Breast epithelium (tissue), 4 donors: ENCODE measurements around the gene AGAP1. TPM values are rescaled to one million over a fixed set of nuclear protein-coding genes. Genes with fewer than 3 reads are reported as not detected.

Experiments
- DNase-seq, 2 donors: peaks; one replicate each; pipeline ENCODE4 v3.0.0-alpha.2; 2019; ENCODE audit warnings: low spot score in 2 of 2
- H3K27ac ChIP-seq, 2 donors: fragments of 200-600 bp; sonication (generic) in 1 of 2; one replicate each; pipeline ENCODE4 v1.5.1; 2016 to 2019; ENCODE audit warnings: mild to moderate bottlenecking in 1 of 2
- H3K27me3 ChIP-seq, 2 donors: fragments of 200-600 bp; sonication (generic) in 1 of 2; one replicate each; pipeline versions ENCODE4 v1.5.1 to v1.6.0; 2017 to 2019; ENCODE audit warnings: control low read depth in 1 of 2, mild to moderate bottlenecking in 1 of 2
- H3K36me3 ChIP-seq: fragments of 200-600 bp; one replicate; pipeline ENCODE4 v1.5.1; 2019
- H3K4me1 ChIP-seq, 2 donors: fragments of 200-600 bp; sonication (generic); one replicate each; pipeline ENCODE4 v1.5.1; 2016 to 2019; ENCODE audit warnings: control low read depth in 1 of 2
- H3K4me3 ChIP-seq, 3 donors: fragments of 200-600 bp; sonication (generic); 1 replicate in 2 of 3; 2 replicates in 1 of 3; pipeline ENCODE4 v1.5.1; 2016 to 2019; ENCODE audit warnings: mild to moderate bottlenecking in 3 of 3, moderate library complexity in 2 of 3
- H3K9me3 ChIP-seq, 2 donors: fragments of 200-600 bp; sonication (generic) in 1 of 2; one replicate each; pipeline ENCODE4 v1.5.1; 2016 to 2019; ENCODE audit warnings: control low read depth in 1 of 2
- POLR2A ChIP-seq: fragments of 450-650 bp; IDR thresholded peaks from one replicate; pipeline ENCODE4 v1.6.1; 2016; ENCODE audit warnings: antibody characterized with exemption, mild to moderate bottlenecking, moderate library complexity
- POLR2AphosphoS5 ChIP-seq, 3 donors: sonication (generic); formaldehyde crosslinking; IDR thresholded peaks; one replicate each; pipeline ENCODE4 v1.6.1; 2017; ENCODE audit warnings: antibody characterized with exemption in 3 of 3
- intact Hi-C: fragments of 100-400 bp; cut with DNase I; formaldehyde crosslinking; loops from one replicate; pipeline ENCODE4 v1.15.1; 2023; ENCODE audit warnings: low total_unique reads
- total RNA-seq, 3 donors: library from RNA; depleted of rRNA; stranded (reverse); fragments of >200 nt; gene quantifications; one replicate each; pipeline ENCODE4 v1.1.0, GENCODE V29; 2016
- TF ChIP-seq, protein P1 (sequence below), 3 donors: fragments of 450-650 bp; IDR thresholded peaks; one replicate each; pipeline ENCODE4 v1.5.1; 2016 to 2017; ENCODE audit warnings: antibody characterized with exemption in 3 of 3, mild to moderate bottlenecking in 3 of 3, moderate library complexity in 3 of 3

AGAP1 gene
- total RNA-seq, 3 donors from 2014 or later = 19.7 to 27.1 (median 25.9) TPM

DNA sequence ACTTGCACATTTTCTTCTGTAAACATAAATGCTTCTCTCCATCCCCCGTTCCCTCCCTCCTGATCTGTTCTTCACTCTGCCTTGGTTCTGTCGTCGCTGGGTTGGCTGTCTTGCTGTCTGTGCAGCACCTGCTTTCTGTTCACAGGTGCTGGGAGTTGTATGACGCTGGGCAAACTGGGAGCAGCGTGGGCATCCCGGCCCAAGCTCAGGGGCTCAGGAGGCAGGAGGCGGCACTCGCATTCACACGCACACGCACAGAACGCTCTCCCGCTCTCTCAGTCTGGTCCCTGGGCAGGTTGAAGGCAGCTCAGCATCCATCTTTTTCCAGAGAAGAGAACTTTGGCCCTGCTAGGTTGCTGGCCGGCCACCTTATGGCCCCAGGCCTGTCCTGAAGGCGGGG is 618.6 kb downstream of the AGAP1 start:
- Histone ChIP-seq H3K27ac (no peak overlapping the region), H3K36me3 (no peaks in the 10 kb centered on the region), H3K9me3 (no peaks in the 10 kb centered on the region), H3K4me3 (no peak overlapping the region), H3K27me3 (no peaks in the 10 kb centered on the region), H3K4me1 (no peaks in the 10 kb centered on the region)
- DNase-seq = no peak
- TF ChIP-seq POLR2A (no peak), POLR2AphosphoS5 (IDR thresholded peaks at IDR 0.05) (no peak)
- TF ChIP-seq, protein P1, sequence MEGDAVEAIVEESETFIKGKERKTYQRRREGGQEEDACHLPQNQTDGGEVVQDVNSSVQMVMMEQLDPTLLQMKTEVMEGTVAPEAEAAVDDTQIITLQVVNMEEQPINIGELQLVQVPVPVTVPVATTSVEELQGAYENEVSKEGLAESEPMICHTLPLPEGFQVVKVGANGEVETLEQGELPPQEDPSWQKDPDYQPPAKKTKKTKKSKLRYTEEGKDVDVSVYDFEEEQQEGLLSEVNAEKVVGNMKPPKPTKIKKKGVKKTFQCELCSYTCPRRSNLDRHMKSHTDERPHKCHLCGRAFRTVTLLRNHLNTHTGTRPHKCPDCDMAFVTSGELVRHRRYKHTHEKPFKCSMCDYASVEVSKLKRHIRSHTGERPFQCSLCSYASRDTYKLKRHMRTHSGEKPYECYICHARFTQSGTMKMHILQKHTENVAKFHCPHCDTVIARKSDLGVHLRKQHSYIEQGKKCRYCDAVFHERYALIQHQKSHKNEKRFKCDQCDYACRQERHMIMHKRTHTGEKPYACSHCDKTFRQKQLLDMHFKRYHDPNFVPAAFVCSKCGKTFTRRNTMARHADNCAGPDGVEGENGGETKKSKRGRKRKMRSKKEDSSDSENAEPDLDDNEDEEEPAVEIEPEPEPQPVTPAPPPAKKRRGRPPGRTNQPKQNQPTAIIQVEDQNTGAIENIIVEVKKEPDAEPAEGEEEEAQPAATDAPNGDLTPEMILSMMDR (IDR thresholded peaks at IDR 0.05) = no peak
- intact Hi-C loops = no loop called here

DNA sequence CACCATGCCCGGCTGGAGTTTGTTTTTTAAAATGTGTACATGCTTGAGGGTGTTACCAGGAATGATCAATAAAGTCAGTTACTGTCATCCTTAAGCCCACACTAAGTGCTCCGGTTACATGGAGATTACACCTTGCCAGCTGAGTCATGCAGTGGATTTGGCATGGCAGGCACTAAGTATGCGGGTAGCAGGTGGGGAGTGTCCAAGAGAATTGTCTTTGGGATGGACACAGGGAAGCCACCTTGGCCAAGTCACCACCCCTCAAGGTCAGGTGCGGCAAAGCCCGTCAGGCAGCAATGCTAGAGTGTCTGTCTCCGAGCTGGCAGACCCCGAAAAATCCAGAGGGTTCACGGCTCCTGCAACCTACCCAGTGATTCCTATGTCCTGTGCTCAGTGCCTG is 619.6 kb downstream of the AGAP1 start:
- no peak overlapping the region for H3K27ac ChIP-seq
- no peaks in the 10 kb centered on the region for H3K27me3 ChIP-seq
- TF ChIP-seq POLR2AphosphoS5 (IDR thresholded peaks at IDR 0.05) (no peak), POLR2A (no peak)
- TF ChIP-seq, protein P1 (IDR thresholded peaks at IDR 0.05) = no peak
- H3K4me1 ChIP-seq = peaks cover 0 to 3% of the 10 kb centered on the region in 2 donors
- no peaks in the 10 kb centered on the region for H3K36me3 ChIP-seq
- intact Hi-C loops = no loop called here
- DNase-seq = no peak
- no peaks in the 10 kb centered on the region for H3K9me3 ChIP-seq
- H3K4me3 ChIP-seq = no peak overlapping the region

DNA sequence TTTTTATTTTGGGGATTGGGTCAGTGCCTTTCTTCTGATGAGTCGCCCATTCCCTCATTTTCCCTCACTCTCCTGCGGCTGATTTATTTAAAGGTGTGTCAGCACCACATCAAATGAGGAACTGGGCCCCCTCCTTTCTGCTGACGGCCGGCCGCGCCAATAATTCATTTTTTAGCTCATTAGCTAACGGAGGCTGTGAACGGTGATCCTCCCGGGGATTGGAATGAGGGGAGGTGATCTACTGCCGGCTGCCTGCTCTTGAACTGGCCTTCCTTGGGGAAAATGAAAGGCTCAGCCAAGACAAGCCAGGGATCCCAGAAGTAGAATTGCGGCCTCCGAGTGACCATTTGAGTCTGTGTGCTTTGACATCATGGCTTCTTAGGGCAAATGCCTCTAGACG is 620.1 kb downstream of the AGAP1 start:
- Histone ChIP-seq H3K36me3 (no peaks in the 10 kb centered on the region), H3K4me3 (no peak overlapping the region), H3K27me3 (no peaks in the 10 kb centered on the region), H3K27ac (no peak overlapping the region), H3K9me3 (no peaks in the 10 kb centered on the region), H3K4me1 (peaks cover 0 to 3% of the 10 kb centered on the region in 2 donors)
- intact Hi-C loops = no loop called here
- TF ChIP-seq, protein P1 (IDR thresholded peaks at IDR 0.05) = no peak
- no peak for TF ChIP-seq POLR2A
- no peak for DNase-seq

DNA sequence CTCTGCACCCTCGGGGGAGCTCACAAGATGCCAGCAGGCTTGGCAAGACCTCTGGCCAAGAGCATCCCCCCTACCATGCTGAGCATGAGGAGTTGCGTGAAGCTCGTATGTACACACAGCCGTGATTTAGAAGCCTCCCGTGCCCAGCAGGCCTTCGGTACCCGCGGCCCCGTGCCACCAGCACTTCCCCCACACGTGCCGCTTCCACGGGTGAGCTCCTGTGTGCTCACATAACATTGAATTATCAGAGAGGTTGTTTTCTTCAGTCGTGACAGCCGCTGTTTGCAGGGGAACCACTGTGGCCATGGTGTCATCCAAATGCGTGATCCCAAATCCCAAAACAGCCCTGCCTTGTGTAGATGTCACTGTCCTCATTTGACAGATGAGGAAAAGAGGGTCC is 621.1 kb downstream of the AGAP1 start:
- intact Hi-C loops = no loop called here
- H3K27ac ChIP-seq = no peak overlapping the region
- H3K9me3 ChIP-seq = no peaks in the 10 kb centered on the region
- peaks cover 0 to 3% of the 10 kb centered on the region in 2 donors for H3K4me1 ChIP-seq
- TF ChIP-seq, protein P1 (IDR thresholded peaks at IDR 0.05) = no peak
- no peak for TF ChIP-seq POLR2A
- no peak for TF ChIP-seq POLR2AphosphoS5 (IDR thresholded peaks at IDR 0.05)
- no peak for DNase-seq
- H3K36me3 ChIP-seq = no peaks in the 10 kb centered on the region
- H3K27me3 ChIP-seq = no peaks in the 10 kb centered on the region
- H3K4me3 ChIP-seq = no peak overlapping the region

DNA sequence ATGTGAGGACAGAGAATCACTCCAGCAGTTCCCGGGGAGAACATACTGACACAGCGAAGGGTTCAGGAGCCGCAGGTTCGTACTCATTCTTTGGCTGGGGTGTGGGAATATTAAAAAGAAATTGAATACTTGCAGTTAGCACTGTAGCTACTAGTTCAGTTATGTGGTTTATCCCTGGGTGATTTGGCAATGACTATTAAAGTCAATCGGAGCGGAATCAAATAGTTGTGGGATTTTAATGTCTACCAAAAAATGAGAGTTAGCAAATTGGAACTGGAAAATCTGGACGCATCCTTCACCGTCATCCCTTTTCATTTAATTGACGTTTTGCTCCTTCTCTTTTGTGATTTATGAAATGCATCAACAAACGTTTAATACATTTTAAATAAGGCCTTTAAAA is 623.6 kb downstream of the AGAP1 start:
- intact Hi-C loops = no loop called here

More for the DNA sequence above, 623.6 kb downstream of the AGAP1 start:
- TF ChIP-seq POLR2AphosphoS5 (IDR thresholded peaks at IDR 0.05) (no peak), POLR2A (no peak)
- TF ChIP-seq, protein P1 (IDR thresholded peaks at IDR 0.05) = no peak
- H3K9me3 ChIP-seq = no peaks in the 10 kb centered on the region
- H3K4me1 ChIP-seq = peaks cover 0 to 3% of the 10 kb centered on the region in 2 donors
- no peaks in the 10 kb centered on the region for H3K36me3 ChIP-seq
- H3K27me3 ChIP-seq = no peaks in the 10 kb centered on the region
- DNase-seq = no peak
- no peak overlapping the region for H3K27ac ChIP-seq
- no peak overlapping the region for H3K4me3 ChIP-seq
